Measurements from ENCODE around the gene ASCC3.

DNA sequence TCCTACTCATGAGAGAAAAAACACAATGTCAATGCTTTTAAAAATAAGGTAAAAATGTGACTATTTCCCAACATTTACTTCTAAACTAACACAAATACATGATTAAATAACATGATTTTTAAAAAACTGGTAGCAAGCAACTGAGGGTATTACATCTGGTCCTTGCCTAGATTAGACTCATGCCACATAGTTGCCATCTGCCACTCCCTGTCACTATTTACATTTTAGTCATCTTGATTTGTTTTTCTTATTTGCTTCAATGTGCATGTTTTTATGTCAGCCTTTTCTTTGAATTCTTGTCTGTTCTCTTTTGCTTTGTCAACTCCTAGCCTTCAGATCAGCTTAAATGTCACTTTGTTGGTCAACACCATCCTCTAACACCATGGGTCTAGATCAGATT, 209.4 kb downstream of the ASCC3 start:
- TF ChIP-seq GATA2 (IDR thresholded peaks at IDR 0.05; ENCODE audit: low read depth, low read length), result no peak
- no peak for TF ChIP-seq GATA3 (IDR thresholded peaks at IDR 0.05; ENCODE audit: low read depth, low read length)

All from SH-SY5Y (cell line).